ENCODE data around the gene SNX30. TPM values are rescaled to one million over a fixed set of nuclear protein-coding genes. Genes with fewer than 3 reads are reported as not detected.

The SNX30 gene
- total RNA-seq, 1 donor from 2014 or later: 1.9 TPM

GRCh38 chr9:112726428-112726827 is 24.1 kb upstream of the SNX30 start:
- H3K4me3 Mint-ChIP-seq: no peak overlapping the region
- H3K36me3 Mint-ChIP-seq (ENCODE audit: low read depth): no peaks in the 10 kb centered on the region
- no peaks in the 10 kb centered on the region for H3K27me3 Mint-ChIP-seq (ENCODE audit: insufficient read depth)
- DNase-seq (ENCODE audit: low spot score): no peak
- H3K4me1 Mint-ChIP-seq (ENCODE audit: low read depth): no peaks in the 10 kb centered on the region
- intact Hi-C loops (cut with micrococcal nuclease): no loop called here
- no peaks in the 10 kb centered on the region for H3K9me3 Mint-ChIP-seq
- no peak overlapping the region for H3K27ac Mint-ChIP-seq

GRCh38 chr9:112728401-112728800 is 22.2 kb upstream of the SNX30 start:
- no peak for DNase-seq (ENCODE audit: low spot score)
- H3K27me3 Mint-ChIP-seq (ENCODE audit: insufficient read depth): peaks cover 2% of the 10 kb centered on the region
- H3K9me3 Mint-ChIP-seq: no peaks in the 10 kb centered on the region
- no peaks in the 10 kb centered on the region for H3K36me3 Mint-ChIP-seq (ENCODE audit: low read depth)
- H3K27ac Mint-ChIP-seq: no peak overlapping the region
- no peak overlapping the region for H3K4me3 Mint-ChIP-seq
- intact Hi-C loops (cut with micrococcal nuclease): no loop called here
- no peaks in the 10 kb centered on the region for H3K4me1 Mint-ChIP-seq (ENCODE audit: low read depth)

GRCh38 chr9:112731971-112732370 is 18.6 kb upstream of the SNX30 start:
- Mint-ChIP-seq H3K4me3 (no peak overlapping the region), H3K4me1 (ENCODE audit: low read depth) (peaks cover 5% of the 10 kb centered on the region), H3K36me3 (ENCODE audit: low read depth) (no peaks in the 10 kb centered on the region), H3K27me3 (ENCODE audit: insufficient read depth) (peaks cover 2% of the 10 kb centered on the region), H3K9me3 (no peaks in the 10 kb centered on the region), H3K27ac (no peak overlapping the region)
- intact Hi-C loops (cut with micrococcal nuclease): no loop called here
- DNase-seq (ENCODE audit: low spot score): no peak

- H3K9me3 Mint-ChIP-seq: no peaks in the 10 kb centered on the region
- H3K36me3 Mint-ChIP-seq (ENCODE audit: low read depth): no peaks in the 10 kb centered on the region
- H3K27ac Mint-ChIP-seq: no peak overlapping the region
- peaks cover 4% of the 10 kb centered on the region for H3K27me3 Mint-ChIP-seq (ENCODE audit: insufficient read depth)
- peaks cover 8% of the 10 kb centered on the region for H3K4me1 Mint-ChIP-seq (ENCODE audit: low read depth)
- DNase-seq (ENCODE audit: low spot score): no peak
- intact Hi-C loops (cut with micrococcal nuclease): no loop called here
- H3K4me3 Mint-ChIP-seq: no peak overlapping the region
Observed at GRCh38 chr9:112734892-112735291, 15.7 kb upstream of the SNX30 start.

- Mint-ChIP-seq H3K4me1 (ENCODE audit: low read depth) (peaks cover 26% of the 10 kb centered on the region), H3K27me3 (ENCODE audit: insufficient read depth) (no peaks in the 10 kb centered on the region), H3K27ac (no peak overlapping the region), H3K9me3 (no peaks in the 10 kb centered on the region), H3K4me3 (no peak overlapping the region), H3K36me3 (ENCODE audit: low read depth) (no peaks in the 10 kb centered on the region)
- intact Hi-C loops (cut with micrococcal nuclease): no loop called here
- no peak for DNase-seq (ENCODE audit: low spot score)
Observed at GRCh38 chr9:112743216-112743836, 7.2 kb upstream of the SNX30 start.

- H3K27ac Mint-ChIP-seq: no peak overlapping the region
- H3K36me3 Mint-ChIP-seq (ENCODE audit: low read depth): no peaks in the 10 kb centered on the region
- DNase-seq (ENCODE audit: low spot score): no peak
- H3K27me3 Mint-ChIP-seq (ENCODE audit: insufficient read depth): no peaks in the 10 kb centered on the region
- H3K4me1 Mint-ChIP-seq (ENCODE audit: low read depth): peaks cover 33% of the 10 kb centered on the region
- no peak overlapping the region for H3K4me3 Mint-ChIP-seq
- H3K9me3 Mint-ChIP-seq: no peaks in the 10 kb centered on the region
- intact Hi-C loops (cut with micrococcal nuclease): no loop called here
Observed at GRCh38 chr9:112744177-112744576, 6.4 kb upstream of the SNX30 start.

- Mint-ChIP-seq H3K36me3 (ENCODE audit: low read depth) (peaks cover 6% of the 10 kb centered on the region), H3K4me1 (ENCODE audit: low read depth) (peaks cover 43% of the 10 kb centered on the region), H3K27me3 (ENCODE audit: insufficient read depth) (peaks cover 1% of the 10 kb centered on the region), H3K27ac (no peak overlapping the region), H3K4me3 (no peak overlapping the region), H3K9me3 (no peaks in the 10 kb centered on the region)
- intact Hi-C loops (cut with micrococcal nuclease): no loop called here
- no peak for DNase-seq (ENCODE audit: low spot score)
Observed at GRCh38 chr9:112747094-112747493, 3.5 kb upstream of the SNX30 start.

- peaks cover 5% of the 10 kb centered on the region for H3K27me3 Mint-ChIP-seq (ENCODE audit: insufficient read depth)
- H3K4me3 Mint-ChIP-seq: no peak overlapping the region
- DNase-seq (ENCODE audit: low spot score): no peak
- H3K36me3 Mint-ChIP-seq (ENCODE audit: low read depth): peaks cover 11% of the 10 kb centered on the region
- intact Hi-C loops (cut with micrococcal nuclease): loop anchor here (1.0 to 5.0 kb wide), 9 partner anchors 32 to 833 kb away; partner anchors contain the start of genes INIP and KIAA1958
- no peak overlapping the region for H3K27ac Mint-ChIP-seq
- peaks cover 72% of the 10 kb centered on the region for H3K4me1 Mint-ChIP-seq (ENCODE audit: low read depth)
- no peaks in the 10 kb centered on the region for H3K9me3 Mint-ChIP-seq
Observed at GRCh38 chr9:112750764-112751055, 150 bp downstream of the SNX30 start.

- intact Hi-C loops (cut with micrococcal nuclease): loop anchor here (1.0 to 5.0 kb wide), 6 partner anchors 41 to 834 kb away; partner anchors contain the start of gene KIAA1958
- peak; percentile 19 for DNase-seq (ENCODE audit: low spot score)
- Mint-ChIP-seq H3K27ac (peak overlapping the region; percentile 53), H3K27me3 (ENCODE audit: insufficient read depth) (peaks cover 5% of the 10 kb centered on the region), H3K4me3 (peak overlapping the region; percentile 82), H3K36me3 (ENCODE audit: low read depth) (peaks cover 11% of the 10 kb centered on the region), H3K4me1 (ENCODE audit: low read depth) (peaks cover 77% of the 10 kb centered on the region), H3K9me3 (no peaks in the 10 kb centered on the region)
Observed at GRCh38 chr9:112751056-112751795, 666 bp downstream of the SNX30 start.

GRCh38 chr9:112752334-112753125 is 2.0 kb downstream of the SNX30 start:
- peak overlapping the region; percentile 24 for H3K4me3 Mint-ChIP-seq
- no peak overlapping the region for H3K27ac Mint-ChIP-seq
- no peak for DNase-seq (ENCODE audit: low spot score)
- peaks cover 81% of the 10 kb centered on the region for H3K4me1 Mint-ChIP-seq (ENCODE audit: low read depth)
- intact Hi-C loops (cut with micrococcal nuclease): loop anchor here (5.0 kb wide), 3 partner anchors 40 to 835 kb away; no protein-coding TSS in a partner anchor
- H3K36me3 Mint-ChIP-seq (ENCODE audit: low read depth): peaks cover 11% of the 10 kb centered on the region
- H3K27me3 Mint-ChIP-seq (ENCODE audit: insufficient read depth): peaks cover 5% of the 10 kb centered on the region
- H3K9me3 Mint-ChIP-seq: no peaks in the 10 kb centered on the region

GRCh38 chr9:112753725-112754124 is 3.2 kb downstream of the SNX30 start:
- H3K27ac Mint-ChIP-seq: peak overlapping the region; percentile 8

GRCh38 chr9:112754578-112754977 is 4.0 kb downstream of the SNX30 start:
- Mint-ChIP-seq H3K4me3 (peak overlapping the region; percentile 16), H3K9me3 (no peaks in the 10 kb centered on the region), H3K27me3 (ENCODE audit: insufficient read depth) (peaks cover 5% of the 10 kb centered on the region), H3K27ac (peak overlapping the region; percentile 82), H3K4me1 (ENCODE audit: low read depth) (peaks cover 69% of the 10 kb centered on the region), H3K36me3 (ENCODE audit: low read depth) (peaks cover 16% of the 10 kb centered on the region)
- peak; percentile 58 for DNase-seq (ENCODE audit: low spot score)
- intact Hi-C loops (cut with micrococcal nuclease): loop anchor here (1.0 to 5.0 kb wide), 7 partner anchors 17 to 858 kb away; partner anchors contain the start of genes INIP and UGCG

More at GRCh38 chr9:112753725-112754124, 3.2 kb downstream of the SNX30 start:
- Mint-ChIP-seq H3K36me3 (ENCODE audit: low read depth) (peaks cover 13% of the 10 kb centered on the region), H3K4me3 (peak overlapping the region; percentile 20), H3K27me3 (ENCODE audit: insufficient read depth) (peaks cover 5% of the 10 kb centered on the region), H3K9me3 (no peaks in the 10 kb centered on the region), H3K4me1 (ENCODE audit: low read depth) (peaks cover 78% of the 10 kb centered on the region)
- DNase-seq (ENCODE audit: low spot score): no peak
- intact Hi-C loops (cut with micrococcal nuclease): loop anchor here (1.0 to 5.0 kb wide), 7 partner anchors 18 to 857 kb away; partner anchors contain the start of genes INIP and UGCG

Measured in activated T-helper 1 cell treated with anti-CD3 and anti-CD28 coated beads, Interleukin-12 subunit alpha, Interleukin-12 subunit beta, Interleukin-2, Interleukin-4 antibody, amounts not matched to agents 30 ng/mL and 10 ng/mL and 1 ng/mL, durations not matched to agents 14 hours and 24 hours and 36 hours (primary cell).